NCI-H526 (cell line): ENCODE results near the gene CNN1.

Source experiments
- DNase-seq, 2 experiments: peaks; one replicate each; lab custom pipeline; 2025; lab: John Stamatoyannopoulos, UW

Gene CNN1

GRCh38 chr19:11534538-11534937, 4.1 kb upstream of the CNN1 start:
- DNase-seq: no peak

- no peak for DNase-seq
Observed at GRCh38 chr19:11534948-11535347, 3.7 kb upstream of the CNN1 start.

- peak; percentile 31 to 84 for DNase-seq
Observed at GRCh38 chr19:11535792-11536595, 2.7 kb upstream of the CNN1 start.

GRCh38 chr19:11539495-11540365, 1.1 kb downstream of the CNN1 start:
- peak in 1 of 2 experiments; percentile 30 for DNase-seq

GRCh38 chr19:11540645-11541044, 2.0 kb downstream of the CNN1 start:
- DNase-seq: no peak

- DNase-seq: no peak
Observed at GRCh38 chr19:11541238-11541637, 2.6 kb downstream of the CNN1 start.

- no peak for DNase-seq
Observed at GRCh38 chr19:11547929-11548700, 9.5 kb downstream of the CNN1 start.

GRCh38 chr19:11549386-11549953, 10.8 kb downstream of the CNN1 start:
- DNase-seq: no peak

GRCh38 chr19:11550265-11550664, 11.6 kb downstream of the CNN1 start:
- DNase-seq: no peak

GRCh38 chr19:11551603-11552235, 13.1 kb downstream of the CNN1 start:
- DNase-seq: peak in 1 of 2 experiments; percentile 13

GRCh38 chr19:11552666-11553372, 14.2 kb downstream of the CNN1 start:
- no peak for DNase-seq

GRCh38 chr19:11554160-11554559, 15.5 kb downstream of the CNN1 start:
- DNase-seq: no peak

- no peak for DNase-seq
Observed at GRCh38 chr19:11555246-11555645, 16.6 kb downstream of the CNN1 start.

GRCh38 chr19:11556634-11557420, 18.2 kb downstream of the CNN1 start:
- no peak for DNase-seq

GRCh38 chr19:11558881-11559828, 20.5 kb downstream of the CNN1 start, which contains the start of gene ELOF1:
ELOF1 (minus strand) TSS chr19:11559230; CDS start chr19:11554347, 4,883 bp downstream.
- DNase-seq: peak; percentile 95 to 98

GRCh38 chr19:11560404-11561051, 21.9 kb downstream of the CNN1 start:
- peak; percentile 51 to 77 for DNase-seq

GRCh38 chr19:11563532-11563931, 24.9 kb downstream of the CNN1 start:
- DNase-seq: no peak
